IPS-18a (cell line): Measurements from ENCODE around the gene CFAP20DC.
"Not testable (repeated sequence)": the region's sequence is repeated elsewhere in the genome, so short reads cannot be mapped to it uniquely, and the experiment has no call there.

Experiments
- H3K27ac ChIP-seq: one replicate; pipeline ENCODE4 v1.5.1; 2013; ENCODE audit warnings: low read length
- H3K27me3 ChIP-seq: one replicate; pipeline ENCODE4 v1.6.1; 2013; ENCODE audit warnings: mild to moderate bottlenecking, low read length; ENCODE audit not compliant: control insufficient read depth, insufficient read depth
- H3K36me3 ChIP-seq: one replicate; pipeline ENCODE4 v1.6.1; 2013; ENCODE audit warnings: low read depth, low read length; ENCODE audit not compliant: control insufficient read depth
- H3K4me1 ChIP-seq: one replicate; pipeline ENCODE4 v1.6.1; 2013; ENCODE audit warnings: low read depth, low read length; ENCODE audit not compliant: control insufficient read depth
- H3K4me3 ChIP-seq: one replicate; pipeline ENCODE4 v1.5.1; 2013; ENCODE audit warnings: low read length
- H3K9ac ChIP-seq: one replicate; pipeline ENCODE4 v1.6.1; 2013; ENCODE audit warnings: mild to moderate bottlenecking, low read length, moderate library complexity
- H3K9me3 ChIP-seq: one replicate; pipeline ENCODE4 v1.6.1; 2013; ENCODE audit warnings: low read depth, low read length; ENCODE audit not compliant: control insufficient read depth

CFAP20DC gene

GRCh38 chr3:59049671-59050331 lies at the start of gene CFAP20DC:
TSS of gene CFAP20DC (minus strand) at chr3:59050025. CDS start at chr3:59049631, 394 bp downstream.
- no peak within 1 kb of the TSS for H3K27ac ChIP-seq
- no peaks in the 10 kb centered on the region for H3K36me3 ChIP-seq
- H3K27me3 ChIP-seq = no peaks in the 10 kb centered on the region
- no peaks in the 10 kb centered on the region for H3K9me3 ChIP-seq
- H3K4me1 ChIP-seq = no peaks in the 10 kb centered on the region
- peak within 1 kb of the TSS; percentile 43 for H3K9ac ChIP-seq
- peak within 1 kb of the TSS; percentile 53 for H3K4me3 ChIP-seq

- not testable (repeated sequence) for H3K4me3 ChIP-seq, H3K9ac ChIP-seq, H3K9me3 ChIP-seq, H3K27ac ChIP-seq, H3K27me3 ChIP-seq, H3K4me1 ChIP-seq, H3K36me3 ChIP-seq
Observed at GRCh38 chr3:59098516-59098915, 48.7 kb upstream of the CFAP20DC start.

- Histone ChIP-seq H3K36me3 (no peaks in the 10 kb centered on the region), H3K9ac (no peak overlapping the region), H3K4me1 (peaks cover 5% of the 10 kb centered on the region), H3K4me3 (no peak overlapping the region), H3K9me3 (no peaks in the 10 kb centered on the region), H3K27me3 (peaks cover 12% of the 10 kb centered on the region), H3K27ac (no peak overlapping the region)
Observed at GRCh38 chr3:59094446-59094845, 44.6 kb upstream of the CFAP20DC start.

- Histone ChIP-seq H3K4me1 (peaks cover 5% of the 10 kb centered on the region), H3K27me3 (peaks cover 12% of the 10 kb centered on the region), H3K9me3 (no peaks in the 10 kb centered on the region), H3K9ac (no peak overlapping the region), H3K4me3 (no peak overlapping the region), H3K27ac (no peak overlapping the region), H3K36me3 (no peaks in the 10 kb centered on the region)
Observed at GRCh38 chr3:59093521-59093920, 43.7 kb upstream of the CFAP20DC start.

GRCh38 chr3:59088761-59089160 lies 38.9 kb upstream of the CFAP20DC start:
- Histone ChIP-seq H3K36me3 (no peaks in the 10 kb centered on the region), H3K9ac (no peak overlapping the region), H3K27ac (no peak overlapping the region), H3K27me3 (peaks cover 6% of the 10 kb centered on the region), H3K9me3 (no peaks in the 10 kb centered on the region), H3K4me1 (peaks cover 3% of the 10 kb centered on the region), H3K4me3 (no peak overlapping the region)

GRCh38 chr3:59085976-59086375 lies 36.2 kb upstream of the CFAP20DC start:
- H3K9ac ChIP-seq = no peak overlapping the region
- no peaks in the 10 kb centered on the region for H3K36me3 ChIP-seq
- H3K9me3 ChIP-seq = no peaks in the 10 kb centered on the region
- no peak overlapping the region for H3K27ac ChIP-seq
- H3K27me3 ChIP-seq = no peaks in the 10 kb centered on the region
- no peaks in the 10 kb centered on the region for H3K4me1 ChIP-seq
- no peak overlapping the region for H3K4me3 ChIP-seq

- Histone ChIP-seq H3K4me1 (no peaks in the 10 kb centered on the region), H3K27me3 (no peaks in the 10 kb centered on the region), H3K4me3 (no peak overlapping the region), H3K9me3 (no peaks in the 10 kb centered on the region), H3K36me3 (no peaks in the 10 kb centered on the region), H3K9ac (no peak overlapping the region), H3K27ac (no peak overlapping the region)
Observed at GRCh38 chr3:59084583-59084982, 34.8 kb upstream of the CFAP20DC start.

GRCh38 chr3:59082106-59082505 lies 32.3 kb upstream of the CFAP20DC start:
- Histone ChIP-seq H3K27me3 (no peaks in the 10 kb centered on the region), H3K27ac (no peak overlapping the region), H3K4me1 (no peaks in the 10 kb centered on the region), H3K9me3 (no peaks in the 10 kb centered on the region), H3K4me3 (no peak overlapping the region), H3K9ac (no peak overlapping the region), H3K36me3 (no peaks in the 10 kb centered on the region)

- H3K4me3 ChIP-seq = no peak overlapping the region
- no peaks in the 10 kb centered on the region for H3K9me3 ChIP-seq
- no peaks in the 10 kb centered on the region for H3K36me3 ChIP-seq
Observed at GRCh38 chr3:59081071-59081470, 31.2 kb upstream of the CFAP20DC start.

GRCh38 chr3:59079962-59080361 lies 30.1 kb upstream of the CFAP20DC start:
- Histone ChIP-seq H3K4me1 (no peaks in the 10 kb centered on the region), H3K9me3 (no peaks in the 10 kb centered on the region), H3K27ac (no peak overlapping the region), H3K4me3 (no peak overlapping the region), H3K27me3 (no peaks in the 10 kb centered on the region), H3K36me3 (no peaks in the 10 kb centered on the region), H3K9ac (no peak overlapping the region)

More at GRCh38 chr3:59081071-59081470, 31.2 kb upstream of the CFAP20DC start:
- H3K4me1 ChIP-seq = no peaks in the 10 kb centered on the region
- H3K27ac ChIP-seq = no peak overlapping the region
- H3K9ac ChIP-seq = no peak overlapping the region
- H3K27me3 ChIP-seq = no peaks in the 10 kb centered on the region

- no peaks in the 10 kb centered on the region for H3K27me3 ChIP-seq
- no peak overlapping the region for H3K4me3 ChIP-seq
- peaks cover 5% of the 10 kb centered on the region for H3K4me1 ChIP-seq
- H3K9ac ChIP-seq = no peak overlapping the region
- H3K36me3 ChIP-seq = no peaks in the 10 kb centered on the region
- no peaks in the 10 kb centered on the region for H3K9me3 ChIP-seq
- H3K27ac ChIP-seq = no peak overlapping the region
Observed at GRCh38 chr3:59074764-59075163, 24.9 kb upstream of the CFAP20DC start.

- Histone ChIP-seq H3K9me3 (no peaks in the 10 kb centered on the region), H3K27me3 (no peaks in the 10 kb centered on the region), H3K27ac (no peak overlapping the region), H3K4me3 (no peak overlapping the region), H3K4me1 (peaks cover 5% of the 10 kb centered on the region), H3K9ac (no peak overlapping the region), H3K36me3 (no peaks in the 10 kb centered on the region)
Observed at GRCh38 chr3:59072681-59073080, 22.9 kb upstream of the CFAP20DC start.
